Fibroblast of upper back skin (primary cell): ENCODE data around the gene TSKS.
A peak's percentile ranks its signal among the peaks of the same experiment; 100 is the strongest.

Source experiments
- DNase-seq: peaks from one replicate; pipeline ENCODE4 v3.0.0-alpha.2; 2013

Gene TSKS

DNA sequence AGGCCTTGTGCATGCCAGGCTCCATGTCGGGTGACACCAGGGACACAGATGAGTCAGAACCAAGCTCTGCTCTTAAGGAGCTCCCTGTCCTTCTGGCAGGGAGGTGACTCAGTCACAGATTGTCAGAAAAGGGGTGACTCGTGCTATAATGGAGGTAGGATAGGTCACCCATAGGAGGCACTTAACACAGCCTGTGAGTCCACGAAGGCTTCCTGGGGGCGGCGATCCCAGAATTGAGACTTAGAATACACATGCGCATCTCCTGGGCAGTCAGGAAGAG lies 30.4 kb upstream of the TSKS start:
- peak; percentile 18 for DNase-seq

DNA sequence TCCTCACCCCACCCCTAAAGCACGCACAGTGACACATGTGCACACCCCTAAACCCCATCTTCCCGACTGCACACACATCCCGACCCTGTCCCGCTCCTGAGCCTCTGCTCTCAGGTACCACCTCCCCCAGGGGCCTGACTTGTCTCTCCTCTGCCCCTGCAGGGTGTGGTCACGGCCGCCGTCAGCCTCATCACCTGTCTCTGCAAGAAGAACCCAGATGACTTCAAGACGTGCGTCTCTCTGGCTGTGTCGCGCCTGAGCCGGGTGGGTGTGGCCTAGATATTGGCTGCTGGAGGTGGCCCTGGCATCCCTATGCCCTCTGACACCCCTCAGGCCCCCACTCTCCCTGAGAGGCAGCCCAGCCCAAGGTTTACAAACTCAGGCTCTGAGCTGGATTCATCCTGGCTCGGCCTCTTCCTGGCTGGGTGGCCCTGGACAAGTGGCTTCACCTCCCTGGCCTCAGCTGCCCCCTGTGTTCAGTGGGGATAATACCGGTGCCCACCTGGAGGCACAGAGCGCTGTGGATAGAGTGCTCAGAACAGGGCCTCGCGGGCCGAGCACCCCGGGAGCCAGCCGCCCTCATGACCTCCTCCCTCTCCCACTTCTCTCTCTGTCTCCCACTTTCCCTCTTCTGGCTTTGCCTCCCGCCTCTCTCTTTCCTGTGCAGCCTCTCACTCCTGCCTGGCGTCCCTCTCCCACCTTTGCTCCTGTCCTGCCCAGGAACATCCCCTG lies 29.9 kb upstream of the TSKS start:
- DNase-seq, result no peak

DNA sequence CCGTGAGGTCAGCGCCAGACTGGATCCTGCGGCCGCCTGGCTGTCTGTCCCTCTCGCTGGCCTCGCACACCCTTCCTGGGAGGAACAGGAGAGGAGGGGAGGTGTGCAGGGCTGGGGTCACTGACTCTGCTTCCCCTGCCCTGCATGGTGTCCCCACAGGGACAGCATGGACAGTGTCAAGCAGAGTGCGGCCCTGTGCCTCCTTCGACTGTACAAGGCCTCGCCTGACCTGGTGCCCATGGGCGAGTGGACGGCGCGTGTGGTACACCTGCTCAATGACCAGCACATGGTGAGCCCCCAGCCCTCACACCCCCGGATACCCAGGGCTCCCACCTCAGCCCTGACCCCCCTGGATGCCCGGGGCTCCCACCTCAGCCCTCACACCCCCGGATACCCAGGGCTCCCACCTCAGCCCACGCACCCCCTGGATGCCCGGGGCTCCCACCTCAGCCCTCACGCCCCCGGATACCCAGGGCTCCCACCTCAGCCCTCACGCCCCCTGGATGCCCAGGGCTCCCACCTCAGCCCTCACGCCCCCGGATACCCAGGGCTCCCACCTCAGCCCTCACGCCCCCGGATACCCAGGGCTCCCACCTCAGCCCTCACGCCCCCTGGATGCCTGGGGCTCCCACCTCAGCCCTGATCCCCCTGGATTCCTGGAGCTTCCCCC lies 28.8 kb upstream of the TSKS start:
- no peak for DNase-seq

DNA sequence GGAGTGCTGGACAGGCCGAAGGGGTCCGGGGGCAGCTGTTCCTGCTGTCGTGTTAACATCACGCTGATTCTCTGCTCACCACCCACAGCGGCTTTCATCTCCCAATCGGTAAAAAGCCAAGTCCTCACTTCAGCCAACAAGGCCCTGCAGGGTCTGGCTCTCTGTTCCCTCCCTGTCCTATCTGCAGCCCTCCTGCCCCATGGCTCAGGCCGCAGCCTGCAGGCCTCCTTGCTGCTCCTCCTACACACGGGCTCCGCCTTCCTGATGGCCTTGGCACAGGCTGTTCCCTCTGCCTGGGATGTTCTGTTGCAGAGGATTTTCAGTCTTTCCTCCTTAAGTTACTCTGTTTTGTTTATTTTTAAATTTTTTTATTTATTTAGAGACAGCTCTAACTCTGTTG lies 27.8 kb upstream of the TSKS start:
- DNase-seq, result no peak

DNA sequence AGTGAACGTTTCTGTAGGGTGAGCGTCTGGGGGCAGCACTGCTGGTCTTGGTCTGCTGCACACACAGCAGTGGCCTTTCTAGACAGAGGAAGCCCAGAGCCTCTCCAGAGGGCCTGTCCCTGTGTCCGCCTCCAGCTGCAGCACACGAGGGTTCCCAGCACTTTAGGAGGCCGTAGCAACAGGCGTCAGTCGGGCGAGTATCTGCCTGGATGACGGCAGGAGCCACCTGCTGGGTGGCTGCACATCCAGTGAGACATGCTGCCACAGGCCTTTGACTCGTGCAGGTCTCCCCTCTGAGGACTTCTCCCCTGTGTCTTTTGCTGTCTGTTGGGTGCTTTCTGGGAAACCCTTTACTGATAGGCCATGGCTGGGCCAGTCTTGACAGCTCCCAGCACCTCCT lies 25.8 kb upstream of the TSKS start:
- DNase-seq, result no peak

DNA sequence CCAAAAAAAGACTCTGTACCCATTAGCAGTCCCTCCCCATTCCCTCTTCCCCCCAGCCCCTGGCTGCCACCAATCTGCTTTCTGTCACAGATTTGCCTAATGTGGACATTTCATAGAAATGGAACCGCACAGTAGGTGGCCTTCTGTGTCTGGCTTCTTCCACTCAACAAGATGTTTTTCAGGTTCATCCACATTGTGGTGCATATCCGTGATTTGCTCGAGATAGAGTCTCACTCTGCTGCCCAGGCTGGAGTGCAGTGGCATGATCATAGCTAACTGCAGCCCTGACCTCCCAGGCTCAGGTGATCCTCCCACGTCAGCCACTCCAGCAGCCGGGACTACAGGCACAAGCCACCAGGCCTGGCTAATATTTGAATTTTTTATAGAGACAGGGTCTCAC lies 24.6 kb upstream of the TSKS start:
- DNase-seq, result no peak

DNA sequence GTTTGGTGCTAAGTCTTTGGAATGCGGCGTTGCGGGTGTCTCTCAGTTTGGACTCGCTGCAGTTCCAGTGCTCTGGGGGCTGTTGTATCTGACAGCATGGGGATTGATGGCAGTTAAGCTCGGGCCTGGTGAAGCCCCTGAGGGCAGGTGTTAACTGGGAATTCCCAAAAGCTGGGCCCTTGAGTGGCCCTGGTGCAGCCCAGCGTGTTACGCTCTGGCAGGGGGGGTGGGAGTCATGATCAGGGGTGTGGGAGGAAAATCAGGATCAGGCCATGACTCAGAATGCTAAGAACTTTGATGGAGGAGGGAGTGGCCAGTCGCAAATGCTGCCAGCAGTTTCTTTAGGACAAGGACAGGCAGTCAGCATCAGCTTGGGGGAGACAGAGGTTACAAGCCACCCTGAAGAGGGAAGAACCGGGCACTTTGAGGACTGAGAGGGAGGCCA lies 23.3 kb upstream of the TSKS start:
- DNase-seq, result peak; percentile 42

DNA sequence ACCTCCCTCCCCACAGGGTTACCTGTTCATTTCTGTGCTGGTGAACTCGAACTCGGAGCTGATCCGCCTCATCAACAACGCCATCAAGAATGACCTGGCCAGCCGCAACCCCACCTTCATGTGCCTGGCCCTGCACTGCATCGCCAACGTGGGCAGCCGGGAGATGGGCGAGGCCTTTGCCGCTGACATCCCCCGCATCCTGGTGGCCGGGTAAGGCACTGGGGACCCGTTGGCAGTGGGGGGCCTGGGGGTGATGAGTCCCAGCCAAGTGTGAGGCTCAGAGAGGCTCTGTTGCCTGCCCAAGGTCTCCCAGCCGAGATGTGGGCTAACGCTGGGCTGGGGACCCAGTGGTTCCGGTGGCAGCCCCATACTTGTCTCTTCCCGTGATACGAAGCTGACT lies 19.4 kb upstream of the TSKS start:
- DNase-seq, result no peak

DNA sequence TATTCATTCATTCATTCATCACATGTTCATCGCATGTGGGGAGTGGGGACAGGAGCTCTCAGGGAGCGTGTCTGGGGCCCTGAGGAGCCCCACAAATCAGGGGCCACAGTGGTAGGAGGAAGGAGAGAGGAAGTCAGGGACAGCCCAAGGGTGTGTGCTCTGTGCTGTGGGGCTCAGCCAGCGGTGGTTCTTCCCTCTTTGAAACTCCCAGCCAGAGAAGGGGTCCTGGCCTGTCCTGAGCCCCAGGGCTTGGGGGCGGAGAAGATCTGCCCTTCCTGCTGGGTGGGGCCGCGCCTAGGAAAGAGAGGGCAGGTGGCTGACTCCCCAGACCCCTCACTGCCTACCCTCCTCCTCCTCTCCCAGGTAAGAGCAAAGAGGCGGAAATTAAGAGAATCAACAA lies 18.3 kb upstream of the TSKS start:
- no peak for DNase-seq

DNA sequence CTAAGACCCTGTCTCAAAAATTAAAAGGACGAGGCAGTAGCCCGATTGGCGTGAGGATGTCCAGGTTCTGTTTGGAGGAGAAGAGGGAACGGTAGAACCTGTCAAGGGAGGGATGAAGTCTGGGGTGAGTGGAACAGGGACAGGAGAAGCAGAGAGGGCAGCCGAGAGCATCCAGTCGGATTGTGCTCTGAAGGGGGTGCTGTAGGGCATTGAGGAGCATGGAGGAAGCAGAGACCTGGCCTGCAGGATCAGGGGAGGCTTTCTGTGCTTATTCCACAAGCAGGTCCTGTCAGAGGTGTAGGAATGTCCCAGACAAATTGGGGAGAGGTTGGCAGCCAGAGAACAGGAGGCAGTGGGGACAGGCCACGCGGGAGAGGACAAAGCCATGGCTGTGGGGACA lies 17.8 kb upstream of the TSKS start:
- no peak for DNase-seq

DNA sequence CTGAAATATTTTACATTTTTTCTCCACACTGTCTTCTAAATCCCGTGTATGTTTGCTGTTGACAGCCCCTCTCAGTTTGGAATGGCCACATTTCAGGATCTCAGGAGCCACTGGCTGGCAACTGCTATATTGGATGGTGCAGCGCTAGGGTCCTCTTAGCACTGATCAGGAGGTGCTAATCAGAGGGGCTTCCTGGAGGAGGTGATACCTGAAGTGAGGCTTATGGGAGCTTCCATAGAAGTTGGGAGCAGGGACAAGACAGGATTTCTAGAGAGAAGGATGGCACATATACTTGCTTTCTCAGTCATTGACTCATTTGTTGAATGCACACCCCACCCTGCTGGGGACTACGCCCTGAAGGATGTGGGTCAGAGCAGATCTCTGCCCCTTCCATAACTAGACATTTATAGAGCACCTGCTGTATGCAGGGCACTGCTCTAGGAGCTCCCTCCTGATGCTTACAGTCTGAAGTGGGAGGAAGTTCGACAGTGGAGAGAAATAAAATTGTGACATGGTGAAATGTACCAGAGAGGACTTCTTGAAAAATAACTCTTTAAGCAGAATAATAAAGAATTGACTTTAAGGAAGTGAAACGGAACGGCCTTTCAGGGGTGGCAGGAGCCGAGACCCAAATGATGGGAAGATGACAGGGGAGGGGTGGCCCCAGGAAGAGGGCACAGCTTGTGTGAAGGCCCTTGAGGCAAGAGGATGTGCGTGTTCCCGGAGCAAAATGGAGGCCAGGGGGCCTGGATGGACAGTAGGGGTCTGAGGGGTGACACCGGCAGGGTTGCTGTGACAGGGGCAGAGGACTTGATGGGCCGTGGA lies 16.8 kb upstream of the TSKS start:
- DNase-seq, result no peak

DNA sequence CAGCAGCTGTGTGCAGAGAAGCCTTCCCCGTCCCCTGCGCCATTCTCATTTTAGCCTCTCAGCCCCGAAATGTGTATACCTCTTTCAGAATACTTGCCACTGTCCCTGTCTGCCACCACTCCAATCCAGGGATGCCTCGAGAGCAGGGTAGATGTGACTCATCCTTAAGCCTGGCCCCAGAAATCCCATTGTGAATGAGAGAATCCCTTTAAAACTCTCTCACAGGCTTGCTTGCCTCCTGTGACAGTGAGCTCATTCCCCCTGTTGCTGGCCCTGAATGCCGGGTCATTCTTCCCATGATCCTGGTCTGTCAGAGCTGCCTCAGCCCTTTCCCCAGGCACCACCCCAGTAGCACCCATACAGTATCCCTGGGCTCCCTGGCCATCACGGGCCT lies 13.3 kb upstream of the TSKS start:
- no peak for DNase-seq

DNA sequence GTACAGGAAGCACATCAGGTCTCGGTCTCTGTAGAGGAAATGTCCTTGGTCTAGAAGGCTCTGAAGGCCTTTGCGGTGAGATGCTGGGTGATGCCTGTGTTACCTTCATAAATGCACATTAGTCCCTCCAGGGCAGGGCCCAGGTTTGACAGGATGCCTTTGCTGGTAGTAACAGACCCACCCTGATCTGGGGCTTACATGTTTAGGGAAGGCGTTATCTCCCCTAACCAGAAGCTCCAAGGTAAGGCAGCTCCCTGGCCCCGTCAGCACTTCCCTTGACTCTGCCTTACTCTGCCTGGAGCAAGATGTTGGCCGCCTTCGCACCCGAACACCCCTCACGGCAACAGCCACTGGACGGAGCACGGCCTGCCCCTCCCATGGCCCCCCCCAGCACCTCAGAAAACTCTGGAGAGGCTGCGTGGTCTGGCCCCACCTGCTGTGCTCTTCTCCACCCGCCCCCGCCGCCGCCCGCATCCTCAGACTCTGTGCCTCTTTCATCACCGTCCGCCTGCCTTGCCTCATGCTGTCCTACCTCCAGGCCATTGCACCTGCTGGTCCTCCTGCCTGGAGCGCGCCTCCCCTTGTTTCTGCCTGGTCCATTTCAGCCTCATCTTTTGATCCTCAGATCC lies 12.8 kb upstream of the TSKS start:
- DNase-seq, result no peak

DNA sequence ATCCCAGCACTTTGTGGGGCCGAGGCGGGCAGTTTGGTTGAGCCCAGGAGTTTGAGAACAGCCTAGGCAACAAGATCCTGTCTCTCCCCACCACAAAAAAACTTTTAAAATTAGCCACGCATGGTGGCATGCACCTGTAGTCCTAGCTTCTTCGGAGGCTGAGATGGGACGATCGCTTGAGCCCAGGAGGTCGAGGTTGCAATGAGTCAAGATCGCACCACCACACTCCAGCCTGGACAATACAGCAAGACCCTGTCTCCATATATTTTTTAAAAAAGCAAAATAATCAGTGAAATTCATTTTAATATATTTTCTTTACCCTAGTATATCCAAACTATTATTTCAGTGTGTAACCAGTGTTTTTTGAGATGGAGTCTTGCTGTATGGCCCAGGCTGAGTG lies 11.9 kb upstream of the TSKS start:
- DNase-seq, result no peak

DNA sequence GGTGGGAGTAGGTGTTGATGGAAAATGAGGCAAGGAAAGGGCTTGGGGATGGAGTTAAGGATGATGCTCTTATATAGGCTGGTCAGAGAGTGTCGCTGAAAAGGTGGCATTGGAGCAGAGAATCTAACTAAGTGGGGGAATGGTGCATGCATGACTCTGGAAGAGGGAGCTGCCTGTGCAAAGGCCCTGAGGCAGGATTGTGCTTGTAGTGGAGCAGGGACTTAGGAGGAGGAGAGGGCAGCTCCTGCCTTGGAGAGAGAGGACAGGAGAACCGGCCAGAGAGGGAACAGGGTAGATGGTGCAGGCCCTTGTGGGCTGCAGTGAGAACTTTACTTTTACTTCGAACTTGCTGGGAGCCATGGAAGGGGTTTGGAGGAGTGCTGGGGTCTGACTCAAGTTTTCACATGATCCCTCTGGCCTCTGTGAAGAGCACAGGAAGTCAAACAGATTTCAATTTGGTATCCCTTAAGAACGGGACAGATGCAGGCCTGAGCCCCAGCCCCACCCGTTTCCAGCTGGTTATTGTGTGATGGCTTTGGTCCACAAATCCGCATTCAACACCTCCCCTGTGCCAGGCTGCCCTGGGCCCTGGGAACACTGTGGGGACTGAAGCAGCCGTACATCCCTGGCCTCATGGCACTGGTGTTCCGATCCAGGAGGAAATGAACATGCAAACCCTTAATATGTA lies 10.7 kb upstream of the TSKS start:
- no peak for DNase-seq

DNA sequence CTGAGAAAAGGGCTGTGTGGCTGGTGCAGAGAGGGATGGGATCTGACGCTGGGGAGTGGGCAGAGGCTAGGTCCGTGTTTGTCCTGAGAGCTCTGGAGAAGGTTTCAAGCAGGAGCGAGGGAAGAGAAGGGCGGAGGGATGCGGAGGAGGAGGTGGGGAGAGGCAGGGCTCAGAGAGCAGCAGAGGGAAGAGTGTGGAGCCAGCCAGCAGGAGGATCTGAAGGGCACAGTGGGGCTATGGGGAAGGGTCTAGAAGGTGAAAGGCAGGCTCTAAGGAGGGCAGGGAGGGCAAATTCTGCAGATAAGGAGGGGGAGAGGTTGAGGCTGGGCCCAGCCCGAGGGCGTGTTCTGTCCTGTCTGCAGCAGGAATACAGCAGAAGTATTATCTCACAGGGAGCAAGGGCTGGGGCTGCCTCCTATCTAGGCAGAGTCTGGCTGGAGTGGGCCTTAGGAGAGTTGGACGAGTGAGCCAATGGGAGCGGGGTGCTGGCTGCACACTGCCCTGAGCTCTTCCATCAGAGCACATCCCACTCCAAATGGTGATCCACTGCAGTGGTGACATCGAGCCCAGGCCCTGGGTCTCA lies 9.8 kb upstream of the TSKS start:
- DNase-seq, result no peak

DNA sequence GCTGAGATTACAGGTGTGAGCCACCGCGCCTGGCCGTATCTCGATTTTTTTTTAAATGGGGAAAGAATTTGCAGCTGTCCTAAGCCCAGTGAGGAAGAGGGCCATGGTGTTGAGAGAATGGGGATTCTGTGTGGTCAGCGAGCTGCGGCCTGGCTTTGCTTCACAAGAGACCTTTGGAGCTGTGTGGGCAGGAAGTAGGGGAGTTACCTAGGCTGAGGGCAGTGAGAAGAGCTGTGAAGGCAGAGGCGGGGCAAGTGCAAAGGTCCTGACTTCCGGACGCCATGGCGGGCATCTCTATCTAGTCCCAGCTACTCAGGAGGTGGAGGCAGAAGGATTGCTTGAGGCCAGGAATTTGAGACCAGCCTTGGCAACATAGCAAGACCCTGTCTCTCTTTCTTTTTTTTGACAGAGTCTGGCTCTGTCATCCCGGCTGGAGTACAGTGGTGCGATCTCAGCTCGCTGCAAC lies 8.6 kb upstream of the TSKS start:
- DNase-seq, result no peak

DNA sequence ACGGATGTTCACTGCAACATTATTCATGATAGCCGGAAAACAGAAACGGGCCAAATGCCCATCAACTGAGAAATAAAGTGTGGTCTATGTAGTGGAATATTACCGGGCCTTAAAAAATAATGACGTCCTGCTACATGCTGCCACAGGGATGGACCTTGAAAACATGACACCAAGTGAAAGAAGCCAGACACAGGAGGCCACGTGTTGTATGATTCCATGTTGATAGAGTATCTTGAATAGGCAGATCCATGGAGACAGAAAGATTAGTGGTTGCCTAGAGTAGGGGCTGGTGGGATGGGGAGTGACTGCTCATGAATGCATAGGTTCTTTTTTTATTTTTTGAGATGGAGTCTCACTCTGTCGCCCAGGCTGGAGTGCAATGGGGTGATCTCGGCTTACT lies 7.4 kb upstream of the TSKS start:
- DNase-seq, result no peak

DNA sequence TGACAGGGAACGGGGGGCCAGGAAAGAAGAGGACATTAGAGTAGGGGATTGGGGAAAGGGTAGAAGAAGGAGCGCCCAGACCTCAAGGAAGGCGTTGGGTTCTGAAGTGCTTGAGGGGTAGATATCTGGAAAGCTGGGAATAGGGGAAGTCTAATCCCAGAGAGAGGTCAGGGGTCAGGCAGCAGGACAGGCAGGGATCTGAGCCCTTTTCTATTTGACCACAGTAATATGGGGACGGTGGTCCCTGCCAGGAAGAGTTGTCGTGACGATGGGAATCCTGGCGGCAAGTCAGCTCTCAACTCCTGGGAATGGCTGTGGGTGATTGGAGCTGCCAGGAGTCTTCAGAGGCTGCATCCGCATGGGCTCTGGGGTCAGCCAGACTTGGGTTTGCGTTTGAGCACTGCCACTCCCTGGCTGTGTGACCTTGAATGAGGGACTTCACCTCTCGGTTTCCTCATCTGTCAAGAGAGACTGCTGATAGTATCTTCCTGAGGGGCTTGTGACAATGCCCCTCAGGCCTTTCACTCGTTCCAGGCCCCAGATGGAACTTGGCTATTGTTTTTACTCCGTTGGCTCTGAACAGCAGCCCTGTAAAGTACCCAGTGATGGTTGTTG lies 5.0 kb upstream of the TSKS start:
- DNase-seq, result no peak

DNA sequence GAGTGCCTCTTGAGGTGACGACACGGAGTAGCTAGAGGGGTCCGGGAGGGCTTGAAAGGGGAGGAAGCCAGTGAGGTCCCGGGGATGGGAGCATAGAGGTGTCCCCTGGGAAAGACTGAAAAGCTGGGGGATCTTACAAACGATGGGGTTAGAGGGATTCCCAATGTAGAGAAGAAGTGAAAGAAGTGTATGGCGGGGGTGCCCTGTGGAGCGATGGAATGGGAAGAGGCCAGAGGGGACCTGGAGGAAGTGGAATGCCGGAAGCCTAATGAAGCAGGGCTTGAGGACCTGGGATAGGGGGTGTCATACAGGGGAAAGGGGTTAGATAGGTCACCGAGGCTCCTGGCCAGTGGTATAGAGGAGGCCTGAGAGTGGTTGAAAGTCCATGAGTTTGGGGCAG lies 4.3 kb upstream of the TSKS start:
- no peak for DNase-seq

DNA sequence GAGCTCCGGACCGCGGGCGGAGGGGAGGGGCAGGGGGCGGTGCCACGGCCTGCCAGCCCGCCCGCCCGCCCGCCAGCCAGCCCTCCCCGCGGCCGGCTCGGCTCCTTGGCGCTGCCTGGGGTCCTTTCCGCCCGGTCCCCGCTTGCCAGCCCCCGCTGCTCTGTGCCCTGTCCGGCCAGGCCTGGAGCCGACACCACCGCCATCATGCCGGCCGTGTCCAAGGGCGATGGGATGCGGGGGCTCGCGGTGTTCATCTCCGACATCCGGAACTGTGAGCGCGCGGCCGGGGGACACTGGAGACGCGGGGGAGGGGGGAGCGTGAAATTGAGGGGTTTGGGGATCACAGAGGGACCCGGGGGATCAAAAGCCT lies 3.8 kb upstream of the TSKS start, which contains the start of gene AP2A1:
Gene AP2A1, plus strand, starts transcription at position 72 of the 370 bp plus-strand sequence. Its CDS starts 133 bp downstream, at position 205.
- no peak for DNase-seq
